ENCODE results near the gene SPINK7. TPM values are rescaled to one million over a fixed set of nuclear protein-coding genes. Genes with fewer than 3 reads are reported as not detected.
"Not testable (repeated sequence)": the region's sequence is repeated elsewhere in the genome, so short reads cannot be mapped to it uniquely, and the experiment has no call there.

SPINK7 gene
- total RNA-seq, 2 donors from 2014 or later: not detected

GRCh38 chr5:148311484-148311883 lies 739 bp upstream of the SPINK7 start:
- no peaks in the 10 kb centered on the region for H3K9me3 ChIP-seq
- no peaks in the 10 kb centered on the region for H3K4me1 ChIP-seq
- no peaks in the 10 kb centered on the region for H3K36me3 ChIP-seq (replicated peaks in 1 of 2; ENCODE audit: insufficient read depth in 1 of 2, low read depth in 2 of 2)
- H3K4me3 ChIP-seq: no peak overlapping the region
- no peak for DNase-seq
- no peak overlapping the region for H3K27ac ChIP-seq
- no peak for ATAC-seq
- TF ChIP-seq POLR2A (IDR thresholded peaks at IDR 0.05) (no peak), CTCF (IDR thresholded peaks at IDR 0.05) (no peak)
- intact Hi-C loops (cut with DNase I): no loop called here
- H3K27me3 ChIP-seq: no peaks in the 10 kb centered on the region
- 68 to 85% methylated on average over 3 of the region's 3 CpGs for WGBS, 2 donors

GRCh38 chr5:148314187-148314586 lies 2.0 kb downstream of the SPINK7 start:
- Histone ChIP-seq H3K9me3 (no peaks in the 10 kb centered on the region), H3K27me3 (no peaks in the 10 kb centered on the region), H3K4me3 (no peak overlapping the region), H3K4me1 (no peaks in the 10 kb centered on the region), H3K36me3 (replicated peaks in 1 of 2; ENCODE audit: insufficient read depth in 1 of 2, low read depth in 2 of 2) (no peaks in the 10 kb centered on the region), H3K27ac (no peak overlapping the region)
- intact Hi-C loops (cut with DNase I): no loop called here
- DNase-seq: no peak
- 85 to 91% methylated on average over 2 of the region's 2 CpGs for WGBS, 2 donors
- TF ChIP-seq CTCF (IDR thresholded peaks at IDR 0.05): peak in 1 of 7 experiments; percentile 1
- no peak for TF ChIP-seq POLR2A (IDR thresholded peaks at IDR 0.05)
- ATAC-seq: no peak

GRCh38 chr5:148314731-148315130 lies 2.5 kb downstream of the SPINK7 start:
- H3K27me3 ChIP-seq: no peaks in the 10 kb centered on the region
- intact Hi-C loops (cut with DNase I): no loop called here
- H3K9me3 ChIP-seq: no peaks in the 10 kb centered on the region
- TF ChIP-seq POLR2A (IDR thresholded peaks at IDR 0.05) (no peak), CTCF (IDR thresholded peaks at IDR 0.05) (no peak)
- H3K36me3 ChIP-seq (replicated peaks in 1 of 2; ENCODE audit: insufficient read depth in 1 of 2, low read depth in 2 of 2): no peaks in the 10 kb centered on the region
- H3K27ac ChIP-seq: no peak overlapping the region
- WGBS, 2 donors: 54 to 63% methylated on average over 4 of the region's 4 CpGs
- no peak overlapping the region for H3K4me3 ChIP-seq
- ATAC-seq (no peak), DNase-seq (no peak)
- H3K4me1 ChIP-seq: no peaks in the 10 kb centered on the region

GRCh38 chr5:148320011-148320963 lies 8.1 kb downstream of the SPINK7 start:
- peak in 1 of 4 donors; percentile 53 for DNase-seq
- H3K4me3 ChIP-seq; H3K4me1 ChIP-seq; ATAC-seq; H3K9me3 ChIP-seq; intact Hi-C loops (cut with DNase I); H3K36me3 ChIP-seq (replicated peaks in 1 of 2; ENCODE audit: insufficient read depth in 1 of 2, low read depth in 2 of 2); H3K27me3 ChIP-seq: not testable (repeated sequence)
- 49 to 54% methylated on average over 31 to 41 of the region's 42 CpGs for WGBS, 2 donors
- peak overlapping the region in 1 of 4 donors; percentile 26 for H3K27ac ChIP-seq
- peak in 1 of 3 donors; percentile 25 for TF ChIP-seq POLR2A (IDR thresholded peaks at IDR 0.05)

- no peak for TF ChIP-seq CTCF (IDR thresholded peaks at IDR 0.05)
- no peak for TF ChIP-seq POLR2A (IDR thresholded peaks at IDR 0.05)
- WGBS, 2 donors: 90 to 92% methylated on average over 4 of the region's 4 CpGs
- intact Hi-C loops (cut with DNase I): no loop called here
These were observed 21.1 kb downstream of the SPINK7 start for GRCh38 chr5:148333262-148333849.

More at GRCh38 chr5:148333262-148333849, 21.1 kb downstream of the SPINK7 start:
- no peaks in the 10 kb centered on the region for H3K4me1 ChIP-seq
- no peaks in the 10 kb centered on the region for H3K9me3 ChIP-seq
- no peak for DNase-seq
- ATAC-seq: no peak
- no peak overlapping the region for H3K27ac ChIP-seq
- H3K27me3 ChIP-seq: no peaks in the 10 kb centered on the region
- H3K36me3 ChIP-seq (replicated peaks in 1 of 2; ENCODE audit: insufficient read depth in 1 of 2, low read depth in 2 of 2): no peaks in the 10 kb centered on the region
- no peak overlapping the region for H3K4me3 ChIP-seq

Measured in body of pancreas (tissue), 4 donors.